H1 (cell line): ENCODE data around the gene DNLZ. TPM values are rescaled to one million over a fixed set of nuclear protein-coding genes. Genes with fewer than 3 reads are reported as not detected.
A peak's percentile ranks its signal among the peaks of the same experiment; 100 is the strongest.

Experiments used
- CTCF ChIA-PET: fragments of 300-600 bp; sonication (Branson Sonifier 250); formaldehyde crosslinking; loops from one replicate; lab custom pipeline; 2021; ENCODE audit not compliant: partially characterized antibody; lab: Charles Lee
- POLR2A ChIA-PET: fragments of 300-600 bp; sonication (Branson Sonifier 250); formaldehyde crosslinking; loops from one replicate; lab custom pipeline; 2021; ENCODE audit warnings: inconsistent platforms; ENCODE audit not compliant: partially characterized antibody; lab: Charles Lee
- DNase-seq, 2 experiments: peaks; one replicate each; pipeline versions ENCODE4 v3.0.0 to v3.0.0-alpha.2; 2010 to 2022; ENCODE audit warnings: low spot score in 2 of 2, low read depth in 1 of 2, mixed read lengths in 1 of 2
- FAIRE-seq: peaks from 2 replicates; lab custom pipeline; 2011; peaks lifted over from hg19 to GRCh38; lab: Jason Lieb, UNC
- H2AFZ ChIP-seq: 2 replicates; pipeline ENCODE4 v1.8.1; 2012; ENCODE audit warnings: low read length, inconsistent platforms
- H2AK5ac ChIP-seq: 2 replicates; pipeline ENCODE4 v1.6.1; 2013; ENCODE audit warnings: low read depth, low read length
- H2BK120ac ChIP-seq: replicated peaks from 2 replicates; pipeline ENCODE3; 2013; ENCODE audit warnings: low read depth, low read length, inconsistent platforms
- H2BK12ac ChIP-seq: 2 replicates; pipeline ENCODE4 v1.6.1; 2013; ENCODE audit warnings: low read depth, low read length
- H2BK15ac ChIP-seq: 2 replicates; pipeline ENCODE4 v1.6.1; 2013; ENCODE audit warnings: low read length
- H2BK20ac ChIP-seq: 2 replicates; pipeline ENCODE4 v1.6.1; 2013; ENCODE audit warnings: low read length
- H2BK5ac ChIP-seq: 2 replicates; pipeline ENCODE4 v1.6.1; 2013; ENCODE audit warnings: low read depth, low read length
- H3K14ac ChIP-seq: 2 replicates; pipeline ENCODE4 v1.6.1; 2013; ENCODE audit warnings: inconsistent platforms; ENCODE audit not compliant: insufficient read length
- H3K18ac ChIP-seq: 2 replicates; pipeline ENCODE4 v1.6.1; 2013; ENCODE audit warnings: low read length; ENCODE audit errors: extremely low read depth
- H3K23ac ChIP-seq: 2 replicates; pipeline ENCODE4 v1.6.1; 2013; ENCODE audit warnings: inconsistent platforms; ENCODE audit not compliant: insufficient read length
- H3K23me2 ChIP-seq: 2 replicates; pipeline ENCODE4 v1.6.1; 2013; ENCODE audit warnings: low read depth, low read length
- H3K27ac ChIP-seq: 2 replicates; pipeline ENCODE4 v1.6.1; 2011; ENCODE audit warnings: low read depth, low read length, inconsistent platforms
- H3K27me3 ChIP-seq, 4 experiments: replicated peaks in 1 of 4; 1 replicate in 1 of 4; 2 replicates in 3 of 4; pipeline versions ENCODE4 v1.6.1 to v1.8.1; 2011 to 2013; ENCODE audit warnings: low read length in 3 of 4, mild to moderate bottlenecking in 3 of 4, inconsistent platforms in 2 of 4, mixed read lengths in 2 of 4, moderate library complexity in 1 of 4; ENCODE audit not compliant: control insufficient read depth in 3 of 4, insufficient read depth in 3 of 4; ENCODE audit errors: extremely low read depth in 1 of 4
- H3K36me3 ChIP-seq, 4 experiments: 2 replicates each; pipeline versions ENCODE4 v1.6.1 to v1.8.1; 2011 to 2013; ENCODE audit warnings: mild to moderate bottlenecking in 4 of 4, low read length in 3 of 4, moderate library complexity in 2 of 4, control low read depth in 1 of 4, inconsistent platforms in 1 of 4; ENCODE audit not compliant: insufficient read depth in 4 of 4, control insufficient read depth in 2 of 4
- H3K4ac ChIP-seq: replicated peaks from 2 replicates; pipeline ENCODE3; 2013; ENCODE audit warnings: low read length, low read depth, mixed read lengths, inconsistent platforms; ENCODE audit not compliant: insufficient read length
- H3K4me1 ChIP-seq, 4 experiments: replicated peaks in 1 of 4; 1 replicate in 1 of 4; 2 replicates in 3 of 4; pipeline versions ENCODE4 v1.6.1 to v1.8.1; 2011 to 2013; ENCODE audit warnings: low read length in 3 of 4, inconsistent platforms in 2 of 4, mixed read lengths in 1 of 4; ENCODE audit not compliant: insufficient read depth in 4 of 4, control insufficient read depth in 3 of 4
- H3K4me2 ChIP-seq, 2 experiments: 2 replicates each; pipeline versions ENCODE4 v1.6.1 to v1.8.1; 2011 to 2013; ENCODE audit warnings: low read depth in 2 of 2, low read length in 2 of 2, control low read depth in 1 of 2, inconsistent platforms in 1 of 2, mild to moderate bottlenecking in 1 of 2; ENCODE audit not compliant: insufficient read depth in 1 of 2
- H3K4me3 ChIP-seq, 4 experiments: fragments of 200-600, 300-600 bp in 1 of 4; sonication (generic), shearing (Covaris generic), sonication (Bioruptor Twin) in 1 of 4; 2 replicates each; pipeline versions ENCODE4 v1.5.1 to v1.8.1; 2011 to 2016; ENCODE audit warnings: low read length in 4 of 4, low read depth in 3 of 4, control low read depth in 2 of 4, inconsistent platforms in 2 of 4, mild to moderate bottlenecking in 2 of 4, mixed read lengths in 1 of 4, moderate library complexity in 1 of 4; ENCODE audit not compliant: insufficient read depth in 2 of 4; ENCODE audit errors: extremely low read depth in 1 of 4
- H3K56ac ChIP-seq: replicated peaks from 2 replicates; pipeline ENCODE3; 2013; ENCODE audit warnings: low read depth, mild to moderate bottlenecking, mixed read lengths, low read length, inconsistent platforms; ENCODE audit not compliant: insufficient read length
- H3K79me1 ChIP-seq: 2 replicates; pipeline ENCODE4 v1.6.1; 2013; ENCODE audit warnings: low read depth, low read length, control low read depth
- H3K79me2 ChIP-seq, 2 experiments: 2 replicates each; pipeline versions ENCODE4 v1.6.1 to v1.8.1; 2012 to 2013; ENCODE audit warnings: low read length in 2 of 2, mild to moderate bottlenecking in 2 of 2, inconsistent platforms in 1 of 2; ENCODE audit not compliant: insufficient read depth in 2 of 2, control insufficient read depth in 1 of 2
- H3K9ac ChIP-seq, 4 experiments: replicated peaks in 1 of 4; 1 replicate in 1 of 4; 2 replicates in 3 of 4; pipeline versions ENCODE4 v1.6.1 to v1.8.1; 2011 to 2013; ENCODE audit warnings: low read depth in 3 of 4, low read length in 3 of 4, control low read depth in 2 of 4, mild to moderate bottlenecking in 2 of 4, moderate library complexity in 2 of 4, inconsistent platforms in 1 of 4; ENCODE audit errors: extremely low read depth in 1 of 4
- H3K9me3 ChIP-seq, 2 experiments: 2 replicates each; pipeline versions ENCODE4 v1.6.1 to v1.8.1; 2012 to 2013; ENCODE audit warnings: mild to moderate bottlenecking in 2 of 2, moderate library complexity in 2 of 2, control low read depth in 1 of 2, inconsistent platforms in 1 of 2, low read depth in 1 of 2, low read length in 1 of 2, mixed read lengths in 1 of 2; ENCODE audit not compliant: insufficient read depth in 2 of 2
- H4K20me1 ChIP-seq, 2 experiments: replicated peaks in 1 of 2; 2 replicates each; pipeline versions ENCODE3 to v1.8.1; 2011 to 2013; ENCODE audit warnings: inconsistent platforms in 2 of 2, low read length in 2 of 2, mild to moderate bottlenecking in 1 of 2; ENCODE audit not compliant: insufficient read depth in 2 of 2, control insufficient read depth in 1 of 2
- H4K5ac ChIP-seq: 2 replicates; pipeline ENCODE4 v1.6.1; 2013; ENCODE audit warnings: low read length, low read depth, mixed read lengths, inconsistent platforms; ENCODE audit not compliant: insufficient read length
- H4K8ac ChIP-seq: 2 replicates; pipeline ENCODE4 v1.8.0; 2013; ENCODE audit warnings: mild to moderate bottlenecking, moderate library complexity, low read length, inconsistent platforms; ENCODE audit not compliant: insufficient read depth; ENCODE audit errors: extremely low read depth
- H4K91ac ChIP-seq: replicated peaks from 2 replicates; pipeline ENCODE3; 2013; ENCODE audit warnings: low read length, mixed read lengths, inconsistent platforms; ENCODE audit not compliant: insufficient read length
- CTCF ChIP-seq, 3 experiments: IDR thresholded peaks; 1 replicate in 2 of 3; 2 replicates in 1 of 3; pipeline versions ENCODE4 v1.5.1 to v1.6.1; 2011; ENCODE audit warnings: low read length in 3 of 3, mild to moderate bottlenecking in 3 of 3, inconsistent platforms in 2 of 3, low read depth in 1 of 3, moderate library complexity in 1 of 3; ENCODE audit not compliant: insufficient read depth in 1 of 3; ENCODE audit errors: control extremely low read depth in 1 of 3
- SRF ChIP-seq: IDR thresholded peaks from 2 replicates; pipeline ENCODE4 v1.6.1; 2011; ENCODE audit warnings: mild to moderate bottlenecking, low read depth, low read length, moderate library complexity
- WGBS, 2 experiments: shearing (Covaris generic) in 1 of 2; methylation state at CpG; one replicate each; pipeline versions ENCODE4 v1.1.6 to v1.1.7; 2013 to 2015; ENCODE audit warnings: low lambda C conversion rate in 2 of 2, mixed read lengths in 2 of 2, inconsistent platforms in 1 of 2, low coverage in 1 of 2, missing lambda C conversion rate in 1 of 2; ENCODE audit not compliant: insufficient replicate concordance in 2 of 2, insufficient coverage in 1 of 2, insufficient read length in 1 of 2; ENCODE audit errors: extremely low coverage in 1 of 2, missing lambda C conversion rate in 1 of 2; 5-methylcytosine and 5-hydroxymethylcytosine counted together
- polyA plus RNA-seq, 7 experiments: library from polyadenylated mRNA; depleted of rRNA in 3 of 7; stranded (reverse) in 5 of 7; unstranded in 2 of 7; fragments of >200 nt in 5 of 7; fragments of 200-250 nt in 2 of 7; gene quantifications; 1 replicate in 5 of 7; 2 replicates in 1 of 7; 4 replicates in 1 of 7; pipeline versions ENCODE4 v1.2.1 to v1.2.3, GENCODE V29; 2011 to 2013; ENCODE audit warnings: missing spikeins in 2 of 7, mixed read lengths in 2 of 7
- total RNA-seq: library from RNA; stranded (reverse); fragmentation: NEBNext Ultra II Directional; extraction: Animal tissue kit (Norgen Biotek cat#: 25700); gene quantifications from 2 replicates; pipeline ENCODE4 v1.2.1, GENCODE V29; 2021

DNLZ gene
- total and polyA plus RNA-seq, 2 of the 8 experiments (the other 6 are each of a cell fraction or from before 2014, with no cell fraction given) = 11.6 to 17.9 TPM

DNA sequence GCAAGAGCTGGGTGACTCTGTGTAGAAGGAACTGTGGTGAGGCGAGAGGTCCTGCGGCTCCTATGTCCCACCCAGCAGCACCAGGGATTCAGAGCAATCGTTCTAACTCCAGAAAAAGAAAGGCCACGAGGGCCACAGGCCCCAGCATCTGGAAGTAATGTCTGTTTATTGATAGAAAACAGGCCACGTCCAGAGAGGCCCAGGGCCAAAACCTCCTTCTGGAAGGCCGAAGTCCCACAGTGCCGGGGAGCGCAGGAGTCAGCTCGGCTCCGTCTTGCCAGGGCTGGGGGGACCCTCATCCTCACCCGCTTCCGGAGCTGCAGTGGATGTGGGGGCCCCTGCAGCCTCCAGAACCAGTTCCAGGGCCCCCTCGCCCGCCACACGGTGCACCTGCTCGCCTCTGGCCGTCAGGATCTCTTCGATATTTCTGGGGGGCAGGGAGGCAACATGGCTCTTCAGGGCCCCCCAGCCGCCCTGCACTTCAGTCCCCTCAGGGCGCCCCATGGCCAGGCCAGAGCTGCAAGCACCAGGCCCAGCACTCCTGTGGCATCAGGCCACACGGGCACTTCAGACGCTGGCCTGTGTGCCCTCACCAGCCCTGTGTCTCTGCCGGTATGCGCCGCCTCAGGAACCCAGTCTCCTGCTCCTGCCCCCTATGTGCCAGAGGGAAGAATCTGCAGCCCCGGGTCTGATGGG lies 1.6 kb downstream of the DNLZ start:
- no peak overlapping the region for H2AFZ ChIP-seq
- H3K9me3 ChIP-seq = peaks cover 0 to 3% of the 10 kb centered on the region in 2 experiments; a peak in 1 of 4 replicates
- FAIRE-seq = no peak
- H2BK120ac ChIP-seq = no peak overlapping the region
- H3K4me3 ChIP-seq = no peak overlapping the region
- no peak overlapping the region for H2BK20ac ChIP-seq
- H2BK12ac ChIP-seq = no peak overlapping the region
- peaks cover 0 to 8% (median under 1%) of the 10 kb centered on the region in 4 experiments; a peak in 3 of 7 replicates for H3K4me1 ChIP-seq
- H2BK5ac ChIP-seq = no peak overlapping the region
- no peak overlapping the region for H3K18ac ChIP-seq
- no peak overlapping the region for H3K27ac ChIP-seq
- TF ChIP-seq CTCF (IDR thresholded peaks at IDR 0.05; ENCODE audit: control extremely low read depth in 1 of 3, insufficient read depth in 1 of 3, low read depth in 1 of 3, low read length in 3 of 3) = peak in 1 of 3 experiments; percentile 10; a peak in 1 of 4 replicates
- no peak for TF ChIP-seq SRF
- no peak overlapping the region for H2BK15ac ChIP-seq
- POLR2A ChIA-PET = interaction anchor here (1.1 to 15.8 kb wide), 6 partner anchors 8 to 39 kb away, joined by 3 to 137 read pairs (median 24); partner anchors contain the start of genes CARD9 and SNAPC4
- H3K9ac ChIP-seq = no peak overlapping the region
- H4K20me1 ChIP-seq = peaks cover 3 to 7% of the 10 kb centered on the region in 2 experiments
- no peak overlapping the region; a peak in 1 of 4 replicates for H3K4me2 ChIP-seq
- H3K36me3 ChIP-seq = peaks cover 0 to 2% (median 0%) of the 10 kb centered on the region in 4 experiments; a peak in 1 of 8 replicates
- CTCF ChIA-PET = interaction anchor here (0.7 to 7.1 kb wide), 7 partner anchors 10 to 304 kb away, joined by 3 to 80 read pairs (median 7); partner anchors contain the start of gene CARD9
- H3K79me1 ChIP-seq = peaks cover 3% of the 10 kb centered on the region
- H2AK5ac ChIP-seq = no peak overlapping the region
- peak overlapping the region; percentile 77; the same call in 1 of the 2 replicates for H4K8ac ChIP-seq
- no peak overlapping the region for H3K4ac ChIP-seq
- no peaks in the 10 kb centered on the region; the same call in 1 of the 2 replicates for H3K23me2 ChIP-seq
- H3K27me3 ChIP-seq = peaks cover 0 to 2% (median 0%) of the 10 kb centered on the region in 4 experiments; a peak in 2 of 7 replicates
- H3K14ac ChIP-seq = no peak overlapping the region
- no peak overlapping the region for H3K23ac ChIP-seq
- no peak overlapping the region for H3K56ac ChIP-seq
- no peak overlapping the region for H4K91ac ChIP-seq
- H3K79me2 ChIP-seq = no peaks in the 10 kb centered on the region
- DNase-seq = no peak
- H4K5ac ChIP-seq = no peak overlapping the region
- WGBS, 2 experiments = 90% methylated on average over 25 of the region's 26 CpGs; no CpG with 5 or more reads in 1 of the 2 experiments
